HFF-Myc (cell line): ENCODE data around the gene HCN4.
"Not testable (repeated sequence)": the region's sequence is repeated elsewhere in the genome, so short reads cannot be mapped to it uniquely, and the experiment has no call there.

Experiments used
- DNase-seq: peaks from one replicate; pipeline ENCODE4 v3.0.0-alpha.2; 2011; ENCODE audit warnings: low read depth; ENCODE audit errors: extremely low read depth
- H3K4me3 ChIP-seq: replicated peaks from 2 replicates; pipeline ENCODE4 v1.5.1; 2011; ENCODE audit warnings: low read depth, mild to moderate bottlenecking, control low read depth, low read length
- TF ChIP-seq, protein P1 (sequence below): IDR thresholded peaks from 2 replicates; pipeline ENCODE4 v1.5.1; 2012; ENCODE audit warnings: mild to moderate bottlenecking, low read depth, low read length, control low read depth; ENCODE audit errors: missing control alignments

HCN4 gene

DNA sequence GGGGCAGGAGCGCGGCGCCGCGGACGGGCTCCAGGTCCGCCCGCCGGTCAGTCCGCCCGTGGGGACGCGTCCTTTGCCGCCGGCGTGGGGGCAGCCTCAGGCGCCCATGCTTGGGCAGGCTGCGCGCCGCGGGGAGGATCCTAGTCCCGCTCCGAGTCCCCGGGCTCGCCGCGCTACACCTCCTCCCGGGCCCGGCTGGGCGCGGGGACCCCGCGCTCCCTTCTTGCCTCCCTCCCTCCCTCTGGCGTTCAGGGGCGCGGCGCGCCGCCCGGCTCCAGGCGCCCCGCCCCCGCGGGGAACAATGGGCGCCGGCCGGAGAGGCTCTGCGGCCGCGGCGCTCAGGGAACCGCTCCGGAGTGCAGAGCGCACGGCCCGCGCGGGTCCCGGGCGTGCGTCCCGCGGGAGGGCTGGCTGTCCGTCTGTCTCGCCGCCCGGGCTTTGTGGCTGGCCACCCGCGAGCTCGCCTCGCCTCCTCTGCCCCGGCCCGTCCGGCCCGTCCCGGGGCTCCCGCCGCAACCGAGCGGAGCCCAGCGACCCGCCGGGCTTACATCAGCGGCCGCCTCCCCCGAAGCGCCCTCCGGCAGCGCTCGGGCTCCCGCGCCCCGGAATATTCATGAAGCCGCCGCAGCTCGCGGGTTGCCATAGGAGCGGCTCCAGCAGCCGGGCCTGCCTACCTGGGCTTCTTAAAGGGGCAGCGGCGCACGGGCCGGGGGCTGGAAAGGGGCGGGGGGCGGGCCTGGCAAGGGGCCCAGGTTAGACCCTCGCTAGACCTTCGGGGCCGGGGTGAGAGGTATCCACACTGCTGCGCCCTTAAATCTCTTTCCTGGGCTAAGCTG lies at the start of gene HCN4:
Gene HCN4, minus strand, starts transcription at position 658 of the 836 bp plus-strand sequence. CDS start 688 bp downstream, outside the sequence.
- no peak for DNase-seq
- H3K4me3 ChIP-seq: no peak within 1 kb of the TSS
- TF ChIP-seq, protein P1, sequence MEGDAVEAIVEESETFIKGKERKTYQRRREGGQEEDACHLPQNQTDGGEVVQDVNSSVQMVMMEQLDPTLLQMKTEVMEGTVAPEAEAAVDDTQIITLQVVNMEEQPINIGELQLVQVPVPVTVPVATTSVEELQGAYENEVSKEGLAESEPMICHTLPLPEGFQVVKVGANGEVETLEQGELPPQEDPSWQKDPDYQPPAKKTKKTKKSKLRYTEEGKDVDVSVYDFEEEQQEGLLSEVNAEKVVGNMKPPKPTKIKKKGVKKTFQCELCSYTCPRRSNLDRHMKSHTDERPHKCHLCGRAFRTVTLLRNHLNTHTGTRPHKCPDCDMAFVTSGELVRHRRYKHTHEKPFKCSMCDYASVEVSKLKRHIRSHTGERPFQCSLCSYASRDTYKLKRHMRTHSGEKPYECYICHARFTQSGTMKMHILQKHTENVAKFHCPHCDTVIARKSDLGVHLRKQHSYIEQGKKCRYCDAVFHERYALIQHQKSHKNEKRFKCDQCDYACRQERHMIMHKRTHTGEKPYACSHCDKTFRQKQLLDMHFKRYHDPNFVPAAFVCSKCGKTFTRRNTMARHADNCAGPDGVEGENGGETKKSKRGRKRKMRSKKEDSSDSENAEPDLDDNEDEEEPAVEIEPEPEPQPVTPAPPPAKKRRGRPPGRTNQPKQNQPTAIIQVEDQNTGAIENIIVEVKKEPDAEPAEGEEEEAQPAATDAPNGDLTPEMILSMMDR: no peak

DNA sequence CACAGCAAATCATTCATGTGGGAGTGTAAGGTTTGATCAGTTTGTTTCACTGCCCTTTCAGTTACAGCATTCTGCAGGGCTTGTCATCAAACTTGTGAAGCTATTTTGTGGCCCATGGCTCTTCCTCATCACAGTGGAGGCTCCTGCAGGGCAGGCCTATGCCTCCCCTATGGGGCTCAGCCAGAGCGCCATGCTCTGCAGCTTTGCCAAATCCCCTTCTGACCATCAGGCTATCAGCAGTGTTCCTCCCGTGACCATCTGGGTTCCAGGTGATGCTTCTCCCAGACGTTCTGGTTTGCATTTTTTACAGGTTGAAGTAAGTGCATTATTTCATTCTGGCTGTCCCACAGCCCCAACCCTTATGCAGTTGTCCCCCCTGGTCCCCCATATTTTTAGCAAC lies 46.1 kb upstream of the HCN4 start:
- TF ChIP-seq, protein P1: no peak
- DNase-seq: no peak

DNA sequence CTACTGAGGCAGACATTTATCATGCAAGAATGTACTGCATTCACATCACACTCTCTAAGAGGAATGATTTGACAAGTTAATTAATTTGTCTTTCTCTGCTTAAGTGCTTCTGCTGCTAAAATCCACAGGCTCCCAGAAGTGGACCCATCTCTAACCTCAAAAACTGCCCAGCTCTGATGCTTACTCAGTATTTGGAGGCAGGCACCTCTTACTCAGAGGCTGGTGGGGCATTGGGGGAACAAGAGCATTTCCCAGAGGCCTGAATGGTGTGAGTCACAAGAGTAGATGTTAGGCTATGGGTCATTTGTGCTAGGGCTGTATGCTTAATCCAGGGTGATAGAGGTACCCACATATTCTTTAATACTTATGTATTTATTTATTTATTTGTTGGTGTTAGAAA lies 34.4 kb upstream of the HCN4 start:
- TF ChIP-seq, protein P1: no peak
- DNase-seq: no peak
- no peak overlapping the region for H3K4me3 ChIP-seq

More for the DNA sequence above, 46.1 kb upstream of the HCN4 start:
- no peak overlapping the region for H3K4me3 ChIP-seq

DNA sequence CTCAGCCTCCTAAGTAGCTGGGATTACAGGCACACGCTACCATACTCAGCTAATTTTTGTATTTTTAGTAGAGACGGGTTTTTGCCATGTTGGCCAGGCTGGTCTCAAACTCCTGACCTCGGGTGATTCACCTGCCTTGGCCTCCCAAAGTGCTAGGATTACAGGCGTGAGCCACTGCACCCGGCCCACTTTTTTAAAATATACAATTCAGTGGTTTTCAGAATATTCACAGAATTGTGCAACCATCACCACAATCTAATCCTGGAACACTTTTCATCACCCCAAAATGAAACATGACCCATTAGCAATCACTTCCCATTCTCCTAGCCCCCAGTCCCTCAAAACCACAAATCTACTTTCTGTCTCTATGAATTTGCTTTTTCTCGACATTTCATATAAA lies 31.5 kb upstream of the HCN4 start:
- DNase-seq, H3K4me3 ChIP-seq: not testable (repeated sequence)

DNA sequence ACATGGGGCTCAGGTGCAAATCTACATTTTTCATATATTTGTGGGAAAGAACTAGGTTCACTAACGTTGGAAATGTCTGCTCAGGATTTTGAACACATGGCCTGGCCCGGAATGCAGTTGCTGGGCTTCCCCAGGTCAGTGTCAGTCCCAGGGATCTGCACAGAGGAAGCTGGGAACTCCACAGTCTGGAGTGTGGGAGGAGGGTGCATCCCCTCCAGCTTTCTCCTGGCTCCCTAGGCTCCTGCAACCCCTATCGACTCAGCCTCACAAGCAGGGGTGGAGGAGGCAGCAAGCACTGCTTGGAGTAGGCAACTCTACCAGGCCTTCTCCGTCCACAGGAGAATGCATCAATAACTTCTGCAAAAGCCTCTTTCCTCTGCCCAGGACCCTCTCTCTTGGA lies 30.1 kb upstream of the HCN4 start:
- H3K4me3 ChIP-seq: no peak overlapping the region
- no peak for DNase-seq
- TF ChIP-seq, protein P1: no peak

DNA sequence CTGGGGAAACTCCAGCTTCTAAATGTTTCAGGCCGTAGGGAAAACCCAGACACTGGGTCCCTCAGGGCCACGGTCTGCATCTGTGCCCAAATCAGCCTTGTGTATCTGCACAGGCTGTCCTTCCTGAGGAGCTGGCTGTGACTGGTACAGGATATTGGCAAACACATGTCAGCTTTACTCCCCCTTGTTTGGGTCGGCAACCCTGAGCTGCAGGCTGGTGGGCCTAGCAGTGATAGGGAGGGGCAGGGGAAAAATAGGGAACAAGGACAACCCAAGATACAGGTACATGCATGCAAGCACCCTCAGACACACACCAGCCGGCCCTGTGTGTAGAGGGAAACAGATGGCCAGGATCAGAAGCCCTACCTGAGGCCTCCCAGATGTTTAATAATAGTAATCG lies 28.7 kb upstream of the HCN4 start:
- TF ChIP-seq, protein P1: no peak
- DNase-seq: no peak

DNA sequence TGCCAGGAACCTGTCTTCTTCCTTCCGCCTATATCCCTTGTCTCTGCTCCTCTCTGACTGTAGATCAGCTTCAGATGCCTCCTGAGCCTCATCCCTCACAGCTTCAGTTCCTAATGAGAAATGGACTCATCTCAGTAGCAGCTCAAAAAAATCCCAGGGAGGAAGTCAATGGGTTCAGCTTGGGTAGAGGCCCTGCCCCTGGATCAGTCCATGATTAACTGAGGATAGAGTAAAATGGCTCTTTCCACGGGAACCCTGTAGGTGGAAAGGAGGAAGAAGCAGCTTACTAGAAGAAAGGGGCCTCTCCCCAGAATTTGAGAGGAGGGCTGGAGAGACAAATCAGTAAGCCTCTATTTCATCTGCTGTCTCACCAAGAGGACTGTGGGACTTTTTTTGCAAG lies 26.9 kb upstream of the HCN4 start:
- no peak overlapping the region for H3K4me3 ChIP-seq
- DNase-seq: no peak
- TF ChIP-seq, protein P1: no peak

More for the DNA sequence above, 28.7 kb upstream of the HCN4 start:
- no peak overlapping the region for H3K4me3 ChIP-seq
